Keratinocyte (primary cell): Measurements from ENCODE around the gene AVL9. TPM values are rescaled to one million over a fixed set of nuclear protein-coding genes. Genes with fewer than 3 reads are reported as not detected.

Experiments
- DNase-seq: peaks from one replicate; pipeline ENCODE4 v3.0.0-alpha.2; 2011; ENCODE audit warnings: low read depth, missing footprints, low spot score
- FAIRE-seq: peaks from 2 replicates; lab custom pipeline; 2011; peaks lifted over from hg19 to GRCh38; lab: Jason Lieb, UNC
- H2AFZ ChIP-seq: 2 replicates; pipeline ENCODE4 v1.6.0; 2012; ENCODE audit warnings: low read length, control low read depth, inconsistent platforms; ENCODE audit not compliant: control insufficient read depth
- H3K27ac ChIP-seq: 2 replicates; pipeline ENCODE4 v1.5.1; 2011; ENCODE audit warnings: low read length; ENCODE audit not compliant: control insufficient read depth, insufficient read depth
- H3K27me3 ChIP-seq: 3 replicates; pipeline ENCODE4 v1.6.0; 2011; ENCODE audit warnings: low read length; ENCODE audit not compliant: control insufficient read depth, insufficient read depth; ENCODE audit errors: extremely low read depth
- H3K36me3 ChIP-seq, 2 experiments: 2 replicates in 1 of 2; 3 replicates in 1 of 2; pipeline ENCODE4 v1.5.1; 2011; ENCODE audit warnings: low read length in 2 of 2, mild to moderate bottlenecking in 1 of 2; ENCODE audit not compliant: control insufficient read depth in 2 of 2, insufficient read depth in 2 of 2; ENCODE audit errors: extremely low read depth in 1 of 2
- H3K4me1 ChIP-seq: 3 replicates; pipeline ENCODE4 v1.5.1; 2011; ENCODE audit warnings: low read length; ENCODE audit not compliant: control insufficient read depth, insufficient read depth; ENCODE audit errors: extremely low read depth
- H3K4me2 ChIP-seq: 3 replicates; pipeline ENCODE4 v1.6.0; 2011; ENCODE audit warnings: low read depth, low read length; ENCODE audit not compliant: control insufficient read depth, insufficient read depth; ENCODE audit errors: extremely low read depth
- H3K4me3 ChIP-seq, 3 experiments: fragments of 200-600 bp in 1 of 3; sonication (generic) in 1 of 3; 2 replicates in 2 of 3; 3 replicates in 1 of 3; pipeline ENCODE4 v1.5.1; 2011 to 2016; ENCODE audit warnings: low read length in 3 of 3, mild to moderate bottlenecking in 3 of 3, control low read depth in 2 of 3, inconsistent platforms in 1 of 3, low read depth in 1 of 3, mixed read lengths in 1 of 3, mixed run types in 1 of 3, moderate library complexity in 1 of 3; ENCODE audit not compliant: control insufficient read depth in 2 of 3, insufficient read depth in 2 of 3; ENCODE audit errors: extremely low read depth in 1 of 3
- H3K79me2 ChIP-seq: 2 replicates; pipeline ENCODE4 v1.6.0; 2012; ENCODE audit warnings: low read length; ENCODE audit not compliant: control insufficient read depth, insufficient read depth
- H3K9ac ChIP-seq: 3 replicates; pipeline ENCODE4 v1.6.0; 2011; ENCODE audit warnings: low read length; ENCODE audit not compliant: control insufficient read depth, insufficient read depth; ENCODE audit errors: extremely low read depth
- H3K9me1 ChIP-seq: 3 replicates; pipeline ENCODE4 v1.6.0; 2011; ENCODE audit warnings: low read length; ENCODE audit not compliant: control insufficient read depth, insufficient read depth; ENCODE audit errors: extremely low read depth
- H3K9me3 ChIP-seq: 2 replicates; pipeline ENCODE4 v1.5.1; 2012; ENCODE audit warnings: low read depth, low read length; ENCODE audit not compliant: control insufficient read depth
- H4K20me1 ChIP-seq: 3 replicates; pipeline ENCODE4 v1.6.0; 2011; ENCODE audit warnings: low read length; ENCODE audit not compliant: control insufficient read depth, insufficient read depth; ENCODE audit errors: extremely low read depth
- CTCF ChIP-seq, 3 experiments: IDR thresholded peaks in 1 of 3; conservative IDR thresholded peaks in 1 of 3; optimal IDR thresholded peaks in 1 of 3; 2 replicates in 2 of 3; 3 replicates in 1 of 3; pipeline versions ENCODE3 to v1.5.1; 2011; ENCODE audit warnings: low read length in 3 of 3, mild to moderate bottlenecking in 3 of 3, moderate library complexity in 2 of 3, control low read depth in 1 of 3, inconsistent platforms in 1 of 3; ENCODE audit not compliant: insufficient read depth in 2 of 3; ENCODE audit errors: extremely low read depth in 1 of 3
- EZH2 ChIP-seq: IDR thresholded peaks from one replicate; pipeline ENCODE4 v1.6.1; 2012; ENCODE audit warnings: inconsistent platforms, mild to moderate bottlenecking, low read length, moderate library complexity
- dilution Hi-C: fragments of 300-500 bp; cut with MboI; formaldehyde crosslinking; loops from one replicate; pipeline ENCODE4 v1.7.0; 2020; ENCODE audit warnings: low sequenced_read_pairs; ENCODE audit not compliant: extremely low pct_ligation_motif_present
- polyA plus RNA-seq, 5 experiments: library from polyadenylated mRNA; depleted of rRNA in 3 of 5; stranded (reverse) in 3 of 5; stranded (forward) in 1 of 5; unstranded in 1 of 5; fragments of >200 nt; gene quantifications; 1 replicate in 1 of 5; 2 replicates in 3 of 5; 3 replicates in 1 of 5; pipeline versions ENCODE4 v1.2.1 to v1.2.3, GENCODE V29; 2011 to 2012; ENCODE audit warnings: missing spikeins in 2 of 5, low read depth in 1 of 5, low replicate concordance in 1 of 5

The AVL9 gene
- polyA plus RNA-seq, 1 donor (not counting 4 experiments of a cell fraction or from before 2014, with no cell fraction given) = 22.2 TPM

- Histone ChIP-seq H3K9me1 (no peaks in the 10 kb centered on the region), H3K27me3 (no peaks in the 10 kb centered on the region), H3K79me2 (no peaks in the 10 kb centered on the region), H3K9ac (no peak overlapping the region), H3K36me3 (no peaks in the 10 kb centered on the region), H3K4me2 (no peak overlapping the region), H3K27ac (no peak overlapping the region), H4K20me1 (no peaks in the 10 kb centered on the region), H3K4me1 (peaks cover 20% of the 10 kb centered on the region), H2AFZ (no peak overlapping the region), H3K9me3 (no peaks in the 10 kb centered on the region), H3K4me3 (no peak overlapping the region)
- dilution Hi-C loops = no loop called here
- DNase-seq = no peak
- no peak for FAIRE-seq
- TF ChIP-seq CTCF (optimal IDR thresholded peaks at IDR 0.05 in 1 of 3, IDR thresholded peaks at IDR 0.05 in 1 of 3, conservative IDR thresholded peaks at IDR 0.05 in 1 of 3; ENCODE audit: extremely low read depth in 1 of 3, insufficient read depth in 2 of 3, low read length in 3 of 3) = no peak
- TF ChIP-seq EZH2 = no peak
Measured at GRCh38 chr7:32481176-32481575, 14.1 kb upstream of the AVL9 start.

GRCh38 chr7:32481921-32482320 is 13.4 kb upstream of the AVL9 start:
- no peaks in the 10 kb centered on the region for H3K9me1 ChIP-seq
- no peaks in the 10 kb centered on the region for H4K20me1 ChIP-seq
- dilution Hi-C loops = no loop called here
- H3K79me2 ChIP-seq = no peaks in the 10 kb centered on the region
- H3K9me3 ChIP-seq = no peaks in the 10 kb centered on the region
- no peak overlapping the region for H2AFZ ChIP-seq
- peaks cover 13% of the 10 kb centered on the region for H3K4me1 ChIP-seq
- TF ChIP-seq EZH2 = no peak
- no peak for TF ChIP-seq CTCF (optimal IDR thresholded peaks at IDR 0.05 in 1 of 3, IDR thresholded peaks at IDR 0.05 in 1 of 3, conservative IDR thresholded peaks at IDR 0.05 in 1 of 3; ENCODE audit: extremely low read depth in 1 of 3, insufficient read depth in 2 of 3, low read length in 3 of 3)
- no peaks in the 10 kb centered on the region for H3K36me3 ChIP-seq
- H3K4me2 ChIP-seq = no peak overlapping the region
- no peaks in the 10 kb centered on the region for H3K27me3 ChIP-seq
- DNase-seq (no peak), FAIRE-seq (no peak)
- H3K9ac ChIP-seq = no peak overlapping the region
- no peak overlapping the region for H3K4me3 ChIP-seq
- H3K27ac ChIP-seq = no peak overlapping the region
